Peyer's patch (tissue), 4 donors: ENCODE results near the gene CORO1C. TPM values are rescaled to one million over a fixed set of nuclear protein-coding genes. Genes with fewer than 3 reads are reported as not detected.

Experiments
- DNase-seq, 3 donors: peaks; one replicate each; pipeline ENCODE4 v3.0.0-alpha.2; 2017 to 2019
- H3K27ac ChIP-seq, 4 donors: fragments of 200-600 bp; sonication (generic); one replicate each; pipeline ENCODE4 v1.5.1; 2016 to 2019
- H3K27me3 ChIP-seq, 2 donors: fragments of 200-600 bp; sonication (generic); one replicate each; pipeline ENCODE4 v1.5.1; 2019
- H3K36me3 ChIP-seq, 3 donors: fragments of 200-600 bp; sonication (generic); one replicate each; pipeline ENCODE4 v1.5.1; 2016 to 2019
- H3K4me1 ChIP-seq, 4 donors: fragments of 200-600 bp; sonication (generic); one replicate each; pipeline ENCODE4 v1.5.1; 2016 to 2019
- H3K4me3 ChIP-seq, 4 donors: fragments of 200-600 bp; sonication (generic); 1 replicate in 3 of 4; 2 replicates in 1 of 4; pipeline ENCODE4 v1.5.1; 2016 to 2019; ENCODE audit warnings: mild to moderate bottlenecking in 1 of 4
- H3K9me3 ChIP-seq, 4 donors: fragments of 200-600 bp; sonication (generic); one replicate each; pipeline ENCODE4 v1.5.1; 2016 to 2019; ENCODE audit warnings: mild to moderate bottlenecking in 1 of 4
- CTCF ChIP-seq, 6 experiments: fragments of 450-650 bp in 4 of 6; fragments of 200-600 bp in 2 of 6; sonication (generic) in 1 of 6; IDR thresholded peaks; one replicate each; pipeline ENCODE4 v1.5.1; 2017 to 2019; ENCODE audit warnings: antibody characterized with exemption in 6 of 6, mild to moderate bottlenecking in 3 of 6, moderate library complexity in 1 of 6
- POLR2A ChIP-seq, 2 donors: fragments of 450-650 bp; IDR thresholded peaks; one replicate each; pipeline ENCODE4 v1.5.1; 2017; ENCODE audit warnings: antibody characterized with exemption in 2 of 2, mild to moderate bottlenecking in 2 of 2, moderate library complexity in 2 of 2
- total RNA-seq, 4 donors: library from RNA; depleted of rRNA; stranded (reverse); fragments of >200 nt; gene quantifications; one replicate each; pipeline ENCODE4 v1.1.0, GENCODE V29; 2016

The CORO1C gene
- total RNA-seq, 4 donors from 2014 or later, result 76.3 to 144 (median 87.4) TPM

GRCh38 chr12:108712925-108713203, 18.5 kb downstream of the CORO1C start:
- H3K36me3 ChIP-seq, result peaks cover 0 to 6% (median 0%) of the 10 kb centered on the region in 3 donors
- H3K9me3 ChIP-seq, result no peaks in the 10 kb centered on the region
- no peak for TF ChIP-seq CTCF (IDR thresholded peaks at IDR 0.05)
- no peak for TF ChIP-seq POLR2A (IDR thresholded peaks at IDR 0.05)
- no peak overlapping the region for H3K27ac ChIP-seq
- no peak for DNase-seq
- H3K27me3 ChIP-seq, result no peaks in the 10 kb centered on the region
- H3K4me1 ChIP-seq, result peaks cover 0 to 5% (median 4%) of the 10 kb centered on the region in 4 donors
- H3K4me3 ChIP-seq, result no peak overlapping the region

- TF ChIP-seq POLR2A (IDR thresholded peaks at IDR 0.05) (no peak), CTCF (IDR thresholded peaks at IDR 0.05) (no peak)
- Histone ChIP-seq H3K4me3 (no peak overlapping the region), H3K27ac (peak overlapping the region in 1 of 4 donors; percentile 3), H3K4me1 (peaks cover 0 to 5% (median 4%) of the 10 kb centered on the region in 4 donors), H3K9me3 (no peaks in the 10 kb centered on the region), H3K36me3 (peaks cover 0 to 4% (median 0%) of the 10 kb centered on the region in 3 donors), H3K27me3 (no peaks in the 10 kb centered on the region)
- no peak for DNase-seq
Measured at GRCh38 chr12:108712165-108712924, 19.0 kb downstream of the CORO1C start.

- no peak for TF ChIP-seq CTCF (IDR thresholded peaks at IDR 0.05)
- TF ChIP-seq POLR2A (IDR thresholded peaks at IDR 0.05), result no peak
- H3K9me3 ChIP-seq, result no peaks in the 10 kb centered on the region
- peaks cover 0 to 5% (median 4%) of the 10 kb centered on the region in 4 donors for H3K4me1 ChIP-seq
- no peak overlapping the region for H3K4me3 ChIP-seq
- H3K27ac ChIP-seq, result peak overlapping the region in 1 of 4 donors; percentile 3
- no peaks in the 10 kb centered on the region for H3K27me3 ChIP-seq
- no peak for DNase-seq
- H3K36me3 ChIP-seq, result no peaks in the 10 kb centered on the region
Measured at GRCh38 chr12:108711489-108712164, 19.7 kb downstream of the CORO1C start.

- Histone ChIP-seq H3K27me3 (no peaks in the 10 kb centered on the region), H3K36me3 (no peaks in the 10 kb centered on the region), H3K9me3 (no peaks in the 10 kb centered on the region), H3K4me3 (no peak overlapping the region), H3K27ac (no peak overlapping the region), H3K4me1 (peaks cover 0 to 5% (median 4%) of the 10 kb centered on the region in 4 donors)
- DNase-seq, result no peak
- TF ChIP-seq CTCF (IDR thresholded peaks at IDR 0.05) (no peak), POLR2A (IDR thresholded peaks at IDR 0.05) (no peak)
Measured at GRCh38 chr12:108709697-108710096, 21.6 kb downstream of the CORO1C start.

GRCh38 chr12:108704527-108704926, 26.8 kb downstream of the CORO1C start:
- Histone ChIP-seq H3K9me3 (no peaks in the 10 kb centered on the region), H3K27me3 (no peaks in the 10 kb centered on the region), H3K4me1 (peaks cover 0 to 19% (median 3%) of the 10 kb centered on the region in 4 donors), H3K4me3 (no peak overlapping the region), H3K36me3 (peaks cover 0 to 12% (median 0%) of the 10 kb centered on the region in 3 donors), H3K27ac (peak overlapping the region in 1 of 4 donors; percentile 28)
- no peak for DNase-seq
- TF ChIP-seq CTCF (IDR thresholded peaks at IDR 0.05) (no peak), POLR2A (IDR thresholded peaks at IDR 0.05) (no peak)
